Hepatocyte (in vitro differentiated cells): ENCODE results near the gene DEXI. TPM values are rescaled to one million over a fixed set of nuclear protein-coding genes. Genes with fewer than 3 reads are reported as not detected.

Experiments used
- DNase-seq: peaks from one replicate; pipeline ENCODE4 v3.0.0-alpha.2; 2016; ENCODE audit warnings: low spot score
- H2AFZ ChIP-seq: fragments of 200-600 bp; sonication (generic); 2 replicates; pipeline ENCODE4 v1.6.0; 2016; ENCODE audit warnings: antibody characterized with exemption, mild to moderate bottlenecking
- H3K27ac ChIP-seq: fragments of 200-600 bp; sonication (generic); 2 replicates; pipeline ENCODE4 v1.5.1; 2016; ENCODE audit warnings: mild to moderate bottlenecking
- H3K27me3 ChIP-seq: fragments of 200-600 bp; sonication (generic); 2 replicates; pipeline ENCODE4 v1.6.1; 2016
- H3K36me3 ChIP-seq: fragments of 200-600 bp; sonication (generic); replicated peaks from 2 replicates; pipeline ENCODE4 v1.5.1; 2016; ENCODE audit warnings: low read depth; ENCODE audit not compliant: insufficient read depth
- H3K4me1 ChIP-seq: fragments of 200-600 bp; sonication (generic); 2 replicates; pipeline ENCODE4 v1.5.1; 2016; ENCODE audit warnings: mild to moderate bottlenecking, moderate library complexity; ENCODE audit not compliant: insufficient read depth
- H3K4me2 ChIP-seq: fragments of 200-600 bp; sonication (generic); 2 replicates; pipeline ENCODE4 v1.6.0; 2016
- H3K4me3 ChIP-seq: fragments of 200-600 bp; sonication (generic); 2 replicates; pipeline ENCODE4 v1.5.1; 2016; ENCODE audit warnings: mild to moderate bottlenecking
- H3K79me2 ChIP-seq: fragments of 200-600 bp; sonication (generic); 2 replicates; pipeline ENCODE4 v1.6.0; 2017; ENCODE audit warnings: mild to moderate bottlenecking
- H3K9me2 ChIP-seq: fragments of 200-600 bp; sonication (generic); replicated peaks from 2 replicates; pipeline ENCODE4 v1.6.0; 2017; ENCODE audit warnings: mild to moderate bottlenecking; ENCODE audit not compliant: insufficient read depth
- H3K9me3 ChIP-seq: fragments of 200-600 bp; sonication (generic); 2 replicates; pipeline ENCODE4 v1.5.1; 2016; ENCODE audit warnings: low read depth, mild to moderate bottlenecking
- H4K20me1 ChIP-seq: fragments of 200-600 bp; sonication (generic); 2 replicates; pipeline ENCODE4 v1.6.0; 2016; ENCODE audit warnings: mild to moderate bottlenecking; ENCODE audit not compliant: insufficient read depth, poor library complexity, severe bottlenecking
- EZH2 ChIP-seq: fragments of 200-600 bp; sonication (generic); IDR thresholded peaks from 2 replicates; pipeline ENCODE4 v1.6.1; 2016; ENCODE audit warnings: antibody characterized with exemption, mild to moderate bottlenecking, borderline replicate concordance
- EZH2phosphoT487 ChIP-seq: fragments of 200-600 bp; sonication (generic); IDR thresholded peaks from one replicate; pipeline ENCODE4 v1.6.1; 2018; ENCODE audit warnings: antibody characterized with exemption, mild to moderate bottlenecking, low read depth, moderate library complexity; ENCODE audit not compliant: unreplicated experiment, severe bottlenecking
- WGBS: methylation state at CpG from one replicate; pipeline ENCODE4 v1.1.6; 2016; ENCODE audit warnings: low lambda C conversion rate; ENCODE audit errors: missing lambda C conversion rate; 5-methylcytosine and 5-hydroxymethylcytosine counted together
- polyA plus RNA-seq: library from polyadenylated mRNA; unstranded; fragments of >200 nt; fragmentation: Nextera tagmentation; extraction: Ambion mirVana; gene quantifications from 2 replicates; pipeline ENCODE4 v1.2.1, GENCODE V29; 2016
- total RNA-seq: library from RNA; depleted of rRNA; stranded (reverse); fragments of >200 nt; gene quantifications from 2 replicates; pipeline ENCODE4 v1.2.3, GENCODE V29; 2014
- TF ChIP-seq, protein P1 (sequence below): fragments of 200-600 bp; sonication (generic); IDR thresholded peaks from 2 replicates; pipeline ENCODE4 v1.5.1; 2016; ENCODE audit warnings: antibody characterized with exemption, mild to moderate bottlenecking; ENCODE audit not compliant: poor library complexity

Gene DEXI
- total and polyA plus RNA-seq, 2 experiments from 2014 or later: 51.6 to 82.4 TPM

DNA sequence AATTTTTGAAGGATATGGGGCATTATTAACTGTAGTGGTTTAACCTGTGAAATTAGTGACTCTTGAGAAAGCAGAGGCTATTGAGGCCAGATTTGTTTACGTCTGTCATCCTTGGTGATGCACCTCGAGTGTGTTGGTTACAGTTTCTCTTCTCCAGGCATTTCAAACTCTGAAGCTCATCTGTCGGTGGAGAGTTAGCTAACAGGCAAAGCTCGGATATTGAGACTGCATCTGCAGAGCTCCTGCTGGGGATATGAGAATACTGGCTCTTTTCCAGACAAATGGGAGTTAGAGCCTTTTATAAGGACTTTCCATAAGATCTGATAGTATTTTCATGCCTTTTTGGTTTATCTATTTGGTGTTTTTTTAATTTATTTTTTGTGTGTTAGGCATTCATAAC lies 8.8 kb upstream of the DEXI start:
- H3K4me2 ChIP-seq: peak overlapping the region; percentile 32

DNA sequence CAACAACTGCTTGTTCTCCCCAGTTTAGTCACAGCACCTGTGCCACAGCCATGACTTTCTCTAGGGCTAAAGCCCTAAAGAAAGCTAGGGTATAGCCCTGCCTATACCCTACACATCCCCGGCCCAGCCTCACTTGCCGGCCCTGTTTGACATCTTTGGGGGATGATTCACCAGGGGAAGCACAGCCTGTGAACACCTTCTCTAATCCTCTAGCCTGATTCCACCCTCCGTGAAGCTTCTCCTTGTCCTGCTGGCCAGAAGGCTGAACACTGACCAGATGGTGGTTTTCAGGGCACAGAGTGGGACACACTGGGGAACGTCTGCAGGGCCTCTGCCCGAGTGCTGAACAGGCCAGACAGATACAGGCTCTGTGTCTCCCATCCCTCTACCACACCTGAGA lies 8.1 kb upstream of the DEXI start:
- Histone ChIP-seq H3K9me3 (no peaks in the 10 kb centered on the region), H2AFZ (no peak overlapping the region), H3K4me1 (peaks cover 20% of the 10 kb centered on the region), H3K9me2 (no peaks in the 10 kb centered on the region), H3K4me2 (peak overlapping the region; percentile 32), H3K36me3 (no peaks in the 10 kb centered on the region), H3K79me2 (peaks cover 88% of the 10 kb centered on the region), H3K4me3 (no peak overlapping the region), H3K27ac (peak overlapping the region; percentile 35), H3K27me3 (no peaks in the 10 kb centered on the region), H4K20me1 (peaks cover 5% of the 10 kb centered on the region)
- peak; percentile 24 for DNase-seq
- 48% methylated on average over 5 of the region's 5 CpGs for WGBS
- TF ChIP-seq EZH2phosphoT487: no peak
- no peak for TF ChIP-seq EZH2
- TF ChIP-seq, protein P1, sequence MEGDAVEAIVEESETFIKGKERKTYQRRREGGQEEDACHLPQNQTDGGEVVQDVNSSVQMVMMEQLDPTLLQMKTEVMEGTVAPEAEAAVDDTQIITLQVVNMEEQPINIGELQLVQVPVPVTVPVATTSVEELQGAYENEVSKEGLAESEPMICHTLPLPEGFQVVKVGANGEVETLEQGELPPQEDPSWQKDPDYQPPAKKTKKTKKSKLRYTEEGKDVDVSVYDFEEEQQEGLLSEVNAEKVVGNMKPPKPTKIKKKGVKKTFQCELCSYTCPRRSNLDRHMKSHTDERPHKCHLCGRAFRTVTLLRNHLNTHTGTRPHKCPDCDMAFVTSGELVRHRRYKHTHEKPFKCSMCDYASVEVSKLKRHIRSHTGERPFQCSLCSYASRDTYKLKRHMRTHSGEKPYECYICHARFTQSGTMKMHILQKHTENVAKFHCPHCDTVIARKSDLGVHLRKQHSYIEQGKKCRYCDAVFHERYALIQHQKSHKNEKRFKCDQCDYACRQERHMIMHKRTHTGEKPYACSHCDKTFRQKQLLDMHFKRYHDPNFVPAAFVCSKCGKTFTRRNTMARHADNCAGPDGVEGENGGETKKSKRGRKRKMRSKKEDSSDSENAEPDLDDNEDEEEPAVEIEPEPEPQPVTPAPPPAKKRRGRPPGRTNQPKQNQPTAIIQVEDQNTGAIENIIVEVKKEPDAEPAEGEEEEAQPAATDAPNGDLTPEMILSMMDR: no peak

More for the DNA sequence above, 8.8 kb upstream of the DEXI start:
- Histone ChIP-seq H3K27me3 (no peaks in the 10 kb centered on the region), H3K9me3 (no peaks in the 10 kb centered on the region), H3K36me3 (no peaks in the 10 kb centered on the region), H4K20me1 (peaks cover 3% of the 10 kb centered on the region), H3K27ac (peak overlapping the region; percentile 35), H3K4me1 (peaks cover 14% of the 10 kb centered on the region), H2AFZ (no peak overlapping the region), H3K79me2 (peaks cover 88% of the 10 kb centered on the region), H3K4me3 (no peak overlapping the region), H3K9me2 (no peaks in the 10 kb centered on the region)
- 54% methylated on average over 4 of the region's 4 CpGs for WGBS
- TF ChIP-seq EZH2phosphoT487: no peak
- TF ChIP-seq, protein P1: no peak
- no peak for TF ChIP-seq EZH2
- no peak for DNase-seq

DNA sequence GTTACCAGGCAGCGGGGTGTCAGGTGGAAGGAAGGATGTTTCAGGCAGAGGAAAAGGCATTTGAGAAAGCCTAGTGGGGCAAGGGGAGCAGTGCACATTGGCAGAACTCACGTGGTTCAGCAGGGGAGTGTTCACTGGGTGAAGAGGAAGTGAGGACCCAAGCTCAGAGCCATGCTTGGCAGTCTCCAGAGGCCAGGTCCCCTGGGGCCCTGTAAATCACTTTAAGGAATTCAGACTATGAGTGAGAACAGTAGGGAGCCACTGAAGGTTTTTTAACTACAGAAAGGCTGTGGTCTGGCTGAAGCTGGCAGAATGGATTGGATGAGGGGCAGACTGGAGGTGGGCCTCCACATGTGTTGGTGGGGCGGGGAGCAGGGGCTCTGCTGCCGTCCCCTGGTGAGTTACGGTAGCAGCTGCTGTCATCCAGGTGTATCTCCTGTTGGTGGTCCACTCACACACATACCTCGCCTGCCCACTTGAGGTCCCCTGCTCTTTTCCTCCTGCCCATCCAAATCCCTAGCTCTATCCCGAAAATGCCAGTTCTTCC lies 7.2 kb upstream of the DEXI start:
- Histone ChIP-seq H3K79me2 (peaks cover 87% of the 10 kb centered on the region), H3K9me3 (no peaks in the 10 kb centered on the region), H2AFZ (no peak overlapping the region), H3K4me1 (peaks cover 26% of the 10 kb centered on the region), H3K4me3 (no peak overlapping the region), H4K20me1 (peaks cover 8% of the 10 kb centered on the region), H3K27me3 (no peaks in the 10 kb centered on the region), H3K27ac (peak overlapping the region; percentile 35), H3K36me3 (no peaks in the 10 kb centered on the region), H3K4me2 (no peak overlapping the region), H3K9me2 (no peaks in the 10 kb centered on the region)
- 92% methylated on average over 7 of the region's 7 CpGs for WGBS
- DNase-seq: no peak
- TF ChIP-seq EZH2 (no peak), EZH2phosphoT487 (no peak)
- TF ChIP-seq, protein P1: no peak
